Naive thymus-derived CD8-positive, alpha-beta T cell (primary cell): ENCODE results near the gene DR1. TPM values are rescaled to one million over a fixed set of nuclear protein-coding genes. Genes with fewer than 3 reads are reported as not detected.
"Not testable (repeated sequence)": the region's sequence is repeated elsewhere in the genome, so short reads cannot be mapped to it uniquely, and the experiment has no call there.

Experiments
- ATAC-seq, 2 donors: fragments of 150-1000 bp; cut with Tn5 transposase in 1 of 2; sonication (Bioruptor Pico), chemical (Tn5 transposase) in 1 of 2; 1 replicate in 1 of 2; 2 replicates in 1 of 2; pipeline ENCODE4 v1.10.0; 2021; ENCODE audit warnings: mild to moderate bottlenecking in 2 of 2, moderate library complexity in 2 of 2
- POLR2A ChIA-PET: fragments of 350-600 bp; sonication (Branson Sonifier 250); formaldehyde crosslinking; loops from one replicate; lab custom pipeline; 2021; ENCODE audit warnings: antibody characterized with exemption; lab: Charles Lee
- DNase-seq, 10 donors: peaks; one replicate each; pipeline versions ENCODE4 v3.0.0 to v3.0.0-alpha.2; 2020 to 2022
- H3K27ac Mint-ChIP-seq, 10 donors: one replicate each; pipeline ENCODE4 v1.8.0; 2020 to 2022; ENCODE audit warnings: mild to moderate bottlenecking in 10 of 10, mixed read lengths in 10 of 10, moderate library complexity in 4 of 10, inconsistent platforms in 1 of 10
- H3K27me3 Mint-ChIP-seq, 5 donors: one replicate each; pipeline ENCODE4 v1.8.0; 2021 to 2022; ENCODE audit warnings: mixed read lengths in 5 of 5
- H3K36me3 Mint-ChIP-seq, 3 donors: one replicate each; pipeline ENCODE4 v1.8.0; 2020 to 2022; ENCODE audit warnings: mixed read lengths in 3 of 3, mild to moderate bottlenecking in 2 of 3, inconsistent platforms in 1 of 3
- H3K4me1 Mint-ChIP-seq, 4 donors: one replicate each; pipeline ENCODE4 v1.8.0; 2021 to 2022; ENCODE audit warnings: mixed read lengths in 4 of 4
- H3K4me3 Mint-ChIP-seq, 10 donors: one replicate each; pipeline ENCODE4 v1.8.0; 2020 to 2022; ENCODE audit warnings: mild to moderate bottlenecking in 10 of 10, mixed read lengths in 10 of 10, moderate library complexity in 6 of 10, inconsistent platforms in 1 of 10
- H3K9me3 Mint-ChIP-seq, 9 donors: one replicate each; pipeline ENCODE4 v1.8.0; 2020 to 2022; ENCODE audit warnings: mixed read lengths in 9 of 9, mild to moderate bottlenecking in 3 of 9, inconsistent platforms in 1 of 9, moderate library complexity in 1 of 9
- polyA plus RNA-seq, 3 donors: library from polyadenylated mRNA; unstranded; fragments of 300-500 nt; fragmentation: Illumina TruSeq; gene quantifications; one replicate each; pipeline ENCODE4 v1.2.3, GENCODE V29; 2021
- total RNA-seq, 8 experiments: library from RNA in 2 of 8; stranded (reverse) in 2 of 8; gene quantifications; one replicate each; pipeline ENCODE4 v1.2.3 and lab custom pipeline; 2021 to 2026

DR1 gene
- total and polyA plus RNA-seq, 5 experiments from 2014 or later = 54.3 to 68.3 (median 66.0) TPM

GRCh38 chr1:93344886-93345632 is 648 bp upstream of the DR1 start:
- peaks cover 2 to 10% (median 6%) of the 10 kb centered on the region in 3 donors for H3K36me3 Mint-ChIP-seq
- peak; percentile 15 to 18 for ATAC-seq
- peaks cover 0 to 2% (median 0%) of the 10 kb centered on the region in 5 donors for H3K27me3 Mint-ChIP-seq
- peaks cover 22 to 49% (median 35%) of the 10 kb centered on the region in 4 donors for H3K4me1 Mint-ChIP-seq
- POLR2A ChIA-PET = interaction anchor here (0.5 to 2.7 kb wide), 12 partner anchors 9 to 1728 kb away, joined by 3 to 17 read pairs (median 4); partner anchors contain the start of genes ALG14, MTF2 and RPL5
- H3K4me3 Mint-ChIP-seq = peak overlapping the region; percentile 92 to 100 (median 98)
- H3K9me3 Mint-ChIP-seq = no peaks in the 10 kb centered on the region
- peak overlapping the region; percentile 93 to 99 (median 98) for H3K27ac Mint-ChIP-seq
- DNase-seq = no peak

GRCh38 chr1:93346421-93346993 is 800 bp downstream of the DR1 start:
- Mint-ChIP-seq H3K4me3 (peak overlapping the region; percentile 92 to 100 (median 98)), H3K36me3 (peaks cover 2 to 12% (median 6%) of the 10 kb centered on the region in 3 donors), H3K27ac (peak overlapping the region; percentile 97 to 99 (median 98)), H3K4me1 (peaks cover 22 to 59% (median 42%) of the 10 kb centered on the region in 4 donors), H3K9me3 (no peaks in the 10 kb centered on the region), H3K27me3 (peaks cover 0 to 2% (median 0%) of the 10 kb centered on the region in 5 donors)
- ATAC-seq = peak; percentile 17 to 32
- POLR2A ChIA-PET = interaction anchor here (0.8 to 2.7 kb wide), 6 partner anchors 14 to 514 kb away, joined by 3 to 17 read pairs (median 8); partner anchors contain the start of genes MTF2 and RPL5
- peak in 6 of 10 donors; percentile 2 to 49 (median 21) for DNase-seq

- peaks cover 22 to 65% (median 45%) of the 10 kb centered on the region in 4 donors for H3K4me1 Mint-ChIP-seq
- H3K27ac Mint-ChIP-seq = peak overlapping the region; percentile 97 to 99 (median 98)
- POLR2A ChIA-PET = interaction anchor here (2.5 to 2.7 kb wide), 2 partner anchors 268 to 499 kb away, joined by 13 to 17 read pairs; partner anchors contain the start of gene MTF2
- ATAC-seq (no peak), DNase-seq (no peak)
- H3K27me3 Mint-ChIP-seq = peaks cover 0 to 2% (median 0%) of the 10 kb centered on the region in 5 donors
- H3K36me3 Mint-ChIP-seq = peaks cover 2 to 17% (median 6%) of the 10 kb centered on the region in 3 donors
- H3K9me3 Mint-ChIP-seq = no peaks in the 10 kb centered on the region
- peak overlapping the region; percentile 92 to 100 (median 98) for H3K4me3 Mint-ChIP-seq
These were observed 1.7 kb downstream of the DR1 start for GRCh38 chr1:93347334-93347899.

GRCh38 chr1:93348104-93348728 is 2.5 kb downstream of the DR1 start:
- Mint-ChIP-seq H3K4me1 (peaks cover 22 to 72% (median 48%) of the 10 kb centered on the region in 4 donors), H3K27me3 (peaks cover 0 to 2% (median 0%) of the 10 kb centered on the region in 5 donors), H3K27ac (peak overlapping the region in 7 of 10 donors; percentile 3 to 51 (median 33)), H3K4me3 (peak overlapping the region; percentile 67 to 100 (median 98)), H3K36me3 (peaks cover 4 to 23% (median 6%) of the 10 kb centered on the region in 3 donors), H3K9me3 (no peaks in the 10 kb centered on the region)
- DNase-seq = no peak
- POLR2A ChIA-PET = no interaction called here
- ATAC-seq = no peak

GRCh38 chr1:93349231-93350135 is 3.8 kb downstream of the DR1 start:
- H3K27ac Mint-ChIP-seq = peak overlapping the region in 5 of 10 donors; percentile 18 to 61 (median 32)
- peaks cover 23 to 73% (median 49%) of the 10 kb centered on the region in 4 donors for H3K4me1 Mint-ChIP-seq
- no peaks in the 10 kb centered on the region for H3K9me3 Mint-ChIP-seq
- POLR2A ChIA-PET = interaction anchor here (0.6 kb wide), 1 partner anchor 312 kb away, joined by 3 read pairs; no protein-coding TSS in a partner anchor
- H3K36me3 Mint-ChIP-seq = peaks cover 6 to 34% (median 7%) of the 10 kb centered on the region in 3 donors
- H3K4me3 Mint-ChIP-seq = peak overlapping the region; percentile 55 to 100 (median 94)
- peaks cover 0 to 2% (median 0%) of the 10 kb centered on the region in 5 donors for H3K27me3 Mint-ChIP-seq
- no peak for ATAC-seq
- DNase-seq = no peak

- peaks cover 0 to 2% (median 0%) of the 10 kb centered on the region in 5 donors for H3K27me3 Mint-ChIP-seq
These were observed 4.6 kb downstream of the DR1 start for GRCh38 chr1:93350322-93350721.

GRCh38 chr1:93350875-93351274 is 5.2 kb downstream of the DR1 start:
- POLR2A ChIA-PET = no interaction called here

More at GRCh38 chr1:93350322-93350721, 4.6 kb downstream of the DR1 start:
- H3K27ac Mint-ChIP-seq = peak overlapping the region in 3 of 10 donors; percentile 0 to 35 (median 29)
- peaks cover 6 to 41% (median 7%) of the 10 kb centered on the region in 3 donors for H3K36me3 Mint-ChIP-seq
- peaks cover 24 to 73% (median 50%) of the 10 kb centered on the region in 4 donors for H3K4me1 Mint-ChIP-seq
- H3K9me3 Mint-ChIP-seq = no peaks in the 10 kb centered on the region
- POLR2A ChIA-PET = no interaction called here
- ATAC-seq (no peak), DNase-seq (no peak)
- H3K4me3 Mint-ChIP-seq = peak overlapping the region; percentile 25 to 100 (median 70)

GRCh38 chr1:93351346-93351745 is 5.6 kb downstream of the DR1 start:
- peak overlapping the region in 2 of 10 donors; percentile 20 to 50 for H3K4me3 Mint-ChIP-seq
- peak overlapping the region in 1 of 10 donors; percentile 40 for H3K27ac Mint-ChIP-seq
- peaks cover 5 to 51% (median 9%) of the 10 kb centered on the region in 3 donors for H3K36me3 Mint-ChIP-seq
- H3K27me3 Mint-ChIP-seq, ATAC-seq, POLR2A ChIA-PET, DNase-seq, H3K9me3 Mint-ChIP-seq: not testable (repeated sequence)
- peaks cover 25 to 79% (median 54%) of the 10 kb centered on the region in 4 donors for H3K4me1 Mint-ChIP-seq

More at GRCh38 chr1:93350875-93351274, 5.2 kb downstream of the DR1 start:
- peak overlapping the region in 1 of 10 donors; percentile 55 for H3K27ac Mint-ChIP-seq
- peaks cover 0 to under 1% (median 0%) of the 10 kb centered on the region in 5 donors for H3K27me3 Mint-ChIP-seq
- no peak for DNase-seq
- peaks cover 6 to 47% (median 7%) of the 10 kb centered on the region in 3 donors for H3K36me3 Mint-ChIP-seq
- ATAC-seq = no peak
- H3K4me3 Mint-ChIP-seq = peak overlapping the region in 3 of 10 donors; percentile 23 to 100 (median 36)
- no peaks in the 10 kb centered on the region for H3K9me3 Mint-ChIP-seq
- H3K4me1 Mint-ChIP-seq = peaks cover 26 to 77% (median 54%) of the 10 kb centered on the region in 4 donors

- H3K4me1 Mint-ChIP-seq = peaks cover 21 to 76% (median 55%) of the 10 kb centered on the region in 4 donors
These were observed 6.7 kb downstream of the DR1 start for GRCh38 chr1:93352376-93352775.

GRCh38 chr1:93353286-93353685 is 7.6 kb downstream of the DR1 start:
- no peaks in the 10 kb centered on the region for H3K27me3 Mint-ChIP-seq
- H3K9me3 Mint-ChIP-seq = no peaks in the 10 kb centered on the region
- H3K4me1 Mint-ChIP-seq = peaks cover 21 to 76% (median 59%) of the 10 kb centered on the region in 4 donors
- ATAC-seq (no peak), DNase-seq (no peak)
- H3K36me3 Mint-ChIP-seq = peaks cover 10 to 68% (median 14%) of the 10 kb centered on the region in 3 donors
- POLR2A ChIA-PET = no interaction called here
- H3K4me3 Mint-ChIP-seq = peak overlapping the region in 1 of 10 donors; percentile 41
- peak overlapping the region in 1 of 10 donors; percentile 32 for H3K27ac Mint-ChIP-seq

More at GRCh38 chr1:93352376-93352775, 6.7 kb downstream of the DR1 start:
- H3K27me3 Mint-ChIP-seq = no peaks in the 10 kb centered on the region
- peaks cover 5 to 61% (median 12%) of the 10 kb centered on the region in 3 donors for H3K36me3 Mint-ChIP-seq
- peak overlapping the region in 7 of 10 donors; percentile 6 to 63 (median 27) for H3K27ac Mint-ChIP-seq
- H3K4me3 Mint-ChIP-seq = peak overlapping the region in 9 of 10 donors; percentile 1 to 76 (median 18)
- no peak for DNase-seq
- ATAC-seq = no peak
- H3K9me3 Mint-ChIP-seq = no peaks in the 10 kb centered on the region
- POLR2A ChIA-PET = interaction anchor here (1.0 kb wide), 1 partner anchor 271 kb away, joined by 3 read pairs; no protein-coding TSS in a partner anchor
